NCI-H2107 (cell line): ENCODE results near the gene TRIM45.
"Not testable (repeated sequence)": the region's sequence is repeated elsewhere in the genome, so short reads cannot be mapped to it uniquely, and the experiment has no call there.

Source experiments
- DNase-seq: peaks from one replicate; lab custom pipeline; 2025; lab: John Stamatoyannopoulos, UW

TRIM45 gene

GRCh38 chr1:117135329-117135728, 13.8 kb upstream of the TRIM45 start:
- no peak for DNase-seq

DNA sequence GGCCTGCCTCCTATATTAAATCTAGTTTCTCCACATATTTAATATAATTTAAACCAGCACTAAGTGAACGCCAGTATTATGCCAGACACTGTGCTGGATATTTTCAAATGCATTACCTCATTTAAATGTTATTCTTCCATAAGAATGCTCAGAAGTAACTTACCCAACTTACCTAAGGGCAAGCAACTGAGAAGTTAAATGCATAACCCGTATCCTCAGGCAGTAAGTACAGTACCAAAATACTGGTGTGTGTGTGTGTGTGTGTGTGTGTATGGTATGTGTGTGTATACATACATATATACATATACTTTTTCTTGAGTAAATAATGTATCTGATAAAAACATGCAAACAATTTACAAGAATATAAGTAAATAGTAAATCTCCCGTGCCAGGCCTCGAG, 9.0 kb upstream of the TRIM45 start:
- no peak for DNase-seq

GRCh38 chr1:117128323-117129079, 7.0 kb upstream of the TRIM45 start:
- no peak for DNase-seq

- no peak for DNase-seq
These were observed 6.2 kb upstream of the TRIM45 start for GRCh38 chr1:117127795-117128194.

GRCh38 chr1:117124661-117125060, 3.1 kb upstream of the TRIM45 start:
- DNase-seq: no peak

GRCh38 chr1:117123274-117123673, 1.7 kb upstream of the TRIM45 start:
- no peak for DNase-seq

GRCh38 chr1:117122330-117123025, 929 bp upstream of the TRIM45 start:
- no peak for DNase-seq

- DNase-seq: no peak
These were observed 568 bp downstream of the TRIM45 start for GRCh38 chr1:117120774-117121588.

- DNase-seq: not testable (repeated sequence)
These were observed 2.4 kb downstream of the TRIM45 start for GRCh38 chr1:117119144-117119543.

- DNase-seq: no peak
These were observed 3.4 kb downstream of the TRIM45 start for GRCh38 chr1:117118137-117118536.

DNA sequence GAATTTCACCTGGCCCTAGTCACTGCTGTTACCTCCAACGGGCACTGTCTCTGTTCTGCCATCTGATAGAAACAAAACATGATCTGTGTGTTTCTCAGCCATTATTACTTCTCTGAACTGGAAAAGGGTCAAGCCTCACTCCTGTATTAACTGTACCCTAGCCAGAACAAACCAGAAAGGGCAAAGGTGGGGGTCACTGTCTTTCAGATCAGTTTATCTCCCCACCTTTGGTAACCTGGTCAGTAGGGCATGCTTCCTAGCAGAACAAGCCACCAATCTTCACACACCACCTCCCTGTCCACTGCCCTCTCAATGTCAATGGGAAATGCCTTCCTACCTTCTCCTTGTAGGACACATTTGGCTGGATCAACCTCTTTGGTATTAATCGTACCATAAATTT, 3.9 kb downstream of the TRIM45 start:
- DNase-seq: no peak

DNA sequence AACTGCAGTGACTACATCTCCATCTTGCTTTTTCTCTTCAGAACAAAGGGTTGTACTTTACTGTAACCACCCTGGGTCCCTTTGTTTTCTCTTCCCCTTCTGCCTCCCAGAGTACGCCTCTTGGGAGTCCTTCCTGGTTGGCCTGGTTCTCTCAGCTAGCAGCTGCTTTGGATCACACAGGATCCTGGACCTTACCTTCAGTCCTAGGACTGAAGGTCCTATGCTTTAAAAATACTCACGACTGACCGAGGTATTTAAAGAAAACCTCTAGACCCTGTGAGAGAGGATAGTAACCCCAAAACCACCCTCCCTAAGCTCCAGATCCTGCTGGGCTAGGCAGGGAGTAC, 4.8 kb downstream of the TRIM45 start:
- peak; percentile 17 for DNase-seq

GRCh38 chr1:117116090-117116783, 5.3 kb downstream of the TRIM45 start:
- no peak for DNase-seq

DNA sequence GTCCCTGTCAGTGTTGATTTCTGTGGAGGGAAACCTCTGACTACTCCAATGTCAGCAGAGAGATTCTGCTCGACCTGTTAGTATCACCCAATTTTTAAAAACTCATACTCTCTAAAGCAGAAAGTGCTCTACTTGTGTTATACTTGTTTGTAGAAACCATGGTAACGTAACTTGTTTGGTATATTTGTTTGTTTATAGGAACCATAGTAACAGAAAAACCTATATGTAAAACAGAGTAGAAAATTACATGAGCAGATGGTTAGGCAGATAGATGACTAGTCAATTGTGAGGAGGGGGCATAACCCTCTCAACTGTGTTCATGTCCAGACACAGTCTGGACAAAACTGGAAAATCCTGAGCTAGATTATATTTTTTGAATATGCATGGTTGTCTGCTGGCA, 6.7 kb downstream of the TRIM45 start:
- no peak for DNase-seq

GRCh38 chr1:117113199-117113598, 8.3 kb downstream of the TRIM45 start:
- DNase-seq: peak; percentile 46

GRCh38 chr1:117112047-117112717, 9.4 kb downstream of the TRIM45 start:
- DNase-seq: peak; percentile 33

- no peak for DNase-seq
These were observed 10.8 kb downstream of the TRIM45 start for GRCh38 chr1:117110774-117111173.

- no peak for DNase-seq
These were observed 14.2 kb downstream of the TRIM45 start for GRCh38 chr1:117107364-117107763.

DNA sequence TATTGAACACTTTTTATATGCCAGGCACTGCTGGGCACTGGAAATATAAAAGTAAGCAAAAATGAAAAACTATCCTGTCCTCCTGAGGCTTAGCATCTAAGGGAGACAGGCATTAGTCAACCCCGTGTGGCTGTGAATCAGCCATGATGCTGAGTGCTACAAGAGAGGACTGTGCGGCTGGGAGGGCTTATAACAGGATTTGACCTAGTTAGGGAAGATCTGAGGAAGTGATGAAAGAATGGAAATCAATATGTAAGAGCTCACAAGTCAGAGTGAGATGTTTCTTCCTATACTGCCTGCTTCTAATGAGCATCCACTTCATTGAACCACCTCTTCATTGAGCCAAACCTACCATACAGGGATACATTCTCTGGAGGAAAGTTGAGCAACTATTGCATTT, 15.1 kb downstream of the TRIM45 start:
- no peak for DNase-seq

GRCh38 chr1:117105722-117106121, 15.8 kb downstream of the TRIM45 start:
- DNase-seq: no peak

GRCh38 chr1:117104986-117105385, 16.6 kb downstream of the TRIM45 start:
- no peak for DNase-seq

GRCh38 chr1:117101858-117102257, 19.7 kb downstream of the TRIM45 start:
- not testable (repeated sequence) for DNase-seq
